Measurements from ENCODE around the gene CDYL2. TPM values are rescaled to one million over a fixed set of nuclear protein-coding genes. Genes with fewer than 3 reads are reported as not detected.

CDYL2 gene
- total RNA-seq, 2 donors from 2014 or later: 9.9 to 12.8 TPM

- H3K27ac ChIP-seq (ENCODE audit: low read depth, low read length): no peak overlapping the region
- peaks cover 14% of the 10 kb centered on the region for H3K9me3 Mint-ChIP-seq
- no peak overlapping the region for H3K27ac Mint-ChIP-seq
- DNase-seq: no peak
- H3K9me3 ChIP-seq (ENCODE audit: control insufficient read depth, low read length): peaks cover 24% of the 10 kb centered on the region
- no peak overlapping the region for H3K4me3 Mint-ChIP-seq
- H3K36me3 Mint-ChIP-seq (ENCODE audit: low read depth): peaks cover 17% of the 10 kb centered on the region
- peaks cover 7% of the 10 kb centered on the region for H3K4me1 ChIP-seq (ENCODE audit: control insufficient read depth, insufficient read depth, low read length)
- H3K9ac ChIP-seq (ENCODE audit: extremely low read depth, low read length, poor library complexity, severe bottlenecking): no peak overlapping the region
- no peak for TF ChIP-seq CTCF (conservative IDR thresholded peaks at IDR 0.05)
- H3K27me3 Mint-ChIP-seq (ENCODE audit: insufficient read depth): no peaks in the 10 kb centered on the region
- peaks cover 29% of the 10 kb centered on the region for H3K4me1 Mint-ChIP-seq
- H3K36me3 ChIP-seq (ENCODE audit: control insufficient read depth, insufficient read depth, low read length): no peaks in the 10 kb centered on the region
- no peak overlapping the region for H3K4me3 ChIP-seq (ENCODE audit: low read length)
- WGBS, 2 experiments (ENCODE audit: insufficient coverage in 1 of 2, insufficient read length in 1 of 2): 98 to 100% methylated on average over 1 to 6 of the region's 8 CpGs
- no peaks in the 10 kb centered on the region for H3K27me3 ChIP-seq (ENCODE audit: control insufficient read depth, insufficient read depth, low read length, poor library complexity, severe bottlenecking)
Measured at GRCh38 chr16:80604600-80605355, 199.6 kb downstream of the CDYL2 start.

GRCh38 chr16:80602894-80603293, 201.5 kb downstream of the CDYL2 start:
- TF ChIP-seq CTCF (conservative IDR thresholded peaks at IDR 0.05): no peak
- Mint-ChIP-seq H3K4me3 (no peak overlapping the region), H3K9me3 (peaks cover 14% of the 10 kb centered on the region), H3K27ac (no peak overlapping the region), H3K27me3 (ENCODE audit: insufficient read depth) (no peaks in the 10 kb centered on the region), H3K4me1 (peaks cover 19% of the 10 kb centered on the region), H3K36me3 (ENCODE audit: low read depth) (peaks cover 17% of the 10 kb centered on the region)
- no peak for DNase-seq
- H3K27me3 ChIP-seq (ENCODE audit: control insufficient read depth, insufficient read depth, low read length, poor library complexity, severe bottlenecking): no peaks in the 10 kb centered on the region
- no peak overlapping the region for H3K9ac ChIP-seq (ENCODE audit: extremely low read depth, low read length, poor library complexity, severe bottlenecking)
- no peaks in the 10 kb centered on the region for H3K36me3 ChIP-seq (ENCODE audit: control insufficient read depth, insufficient read depth, low read length)
- no peak overlapping the region for H3K4me3 ChIP-seq (ENCODE audit: low read length)
- H3K27ac ChIP-seq (ENCODE audit: low read depth, low read length): no peak overlapping the region
- peaks cover 7% of the 10 kb centered on the region for H3K4me1 ChIP-seq (ENCODE audit: control insufficient read depth, insufficient read depth, low read length)
- H3K9me3 ChIP-seq (ENCODE audit: control insufficient read depth, low read length): peaks cover 24% of the 10 kb centered on the region

- H3K4me3 Mint-ChIP-seq: no peak overlapping the region
- H3K36me3 ChIP-seq (ENCODE audit: control insufficient read depth, insufficient read depth, low read length): no peaks in the 10 kb centered on the region
- peaks cover 3% of the 10 kb centered on the region for H3K4me1 Mint-ChIP-seq
- peaks cover 6% of the 10 kb centered on the region for H3K36me3 Mint-ChIP-seq (ENCODE audit: low read depth)
- peaks cover 7% of the 10 kb centered on the region for H3K4me1 ChIP-seq (ENCODE audit: control insufficient read depth, insufficient read depth, low read length)
- no peaks in the 10 kb centered on the region for H3K27me3 ChIP-seq (ENCODE audit: control insufficient read depth, insufficient read depth, low read length, poor library complexity, severe bottlenecking)
- H3K27ac ChIP-seq (ENCODE audit: low read depth, low read length): no peak overlapping the region
- WGBS, 2 experiments (ENCODE audit: insufficient coverage in 1 of 2, insufficient read length in 1 of 2): 94 to 100% methylated on average over 2 to 4 of the region's 4 CpGs
- no peak overlapping the region for H3K9ac ChIP-seq (ENCODE audit: extremely low read depth, low read length, poor library complexity, severe bottlenecking)
- H3K27me3 Mint-ChIP-seq (ENCODE audit: insufficient read depth): no peaks in the 10 kb centered on the region
- H3K27ac Mint-ChIP-seq: no peak overlapping the region
- no peak for DNase-seq
- no peak for TF ChIP-seq CTCF (conservative IDR thresholded peaks at IDR 0.05)
- H3K9me3 Mint-ChIP-seq: peaks cover 2% of the 10 kb centered on the region
- H3K4me3 ChIP-seq (ENCODE audit: low read length): no peak overlapping the region
- peaks cover 19% of the 10 kb centered on the region for H3K9me3 ChIP-seq (ENCODE audit: control insufficient read depth, low read length)
Measured at GRCh38 chr16:80601182-80601581, 203.2 kb downstream of the CDYL2 start.

Measured in endodermal cell (in vitro differentiated cells).